ENCODE results near the gene EEPD1.
"Not testable (repeated sequence)": the region's sequence is repeated elsewhere in the genome, so short reads cannot be mapped to it uniquely, and the experiment has no call there.

Gene EEPD1

DNA sequence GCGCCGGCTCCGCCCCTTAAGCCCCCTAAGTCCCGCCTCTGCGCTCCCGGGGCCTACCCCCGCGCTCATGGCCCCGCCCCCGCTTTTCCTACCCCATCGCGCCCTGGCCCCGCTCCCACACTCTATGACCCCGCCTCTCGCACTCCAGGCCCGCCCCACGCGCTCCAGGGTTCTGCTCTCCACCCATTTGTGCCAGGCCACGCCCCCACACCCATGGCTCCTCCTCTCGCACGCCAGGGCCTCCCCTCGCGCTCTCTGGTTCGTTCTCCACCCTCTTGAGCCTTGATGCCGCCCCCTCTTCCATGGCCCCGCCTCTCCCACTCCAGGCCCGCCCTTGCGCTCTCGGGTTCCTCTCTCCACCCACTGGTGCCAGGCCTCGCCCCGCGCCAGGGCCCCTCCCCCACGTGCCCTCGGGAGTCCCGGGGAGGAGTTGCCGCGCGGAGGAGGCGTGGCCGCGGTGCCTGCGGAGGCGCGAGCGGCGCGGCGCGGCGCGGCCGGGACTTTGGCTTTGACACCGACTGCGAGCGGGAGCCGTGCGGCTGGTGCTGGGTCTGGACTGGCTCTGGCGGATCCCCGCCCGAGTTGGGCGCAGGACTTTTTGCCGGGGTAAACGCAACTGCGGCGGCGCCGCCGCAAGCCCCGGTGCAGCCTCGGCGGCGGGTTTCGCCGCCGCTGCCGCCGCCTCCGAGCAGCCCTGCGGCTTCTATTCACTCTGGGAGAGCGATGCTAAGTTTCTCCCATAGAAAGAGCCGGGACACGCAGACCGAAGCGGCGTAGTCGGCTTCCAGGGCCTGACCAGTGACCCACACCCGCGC, at the start of gene EEPD1:
Gene EEPD1, plus strand, starts transcription at position 499 of the 815 bp plus-strand sequence. CDS start 1,071 bp downstream, outside the sequence.
- peak; percentile 98 for DNase-seq

DNA sequence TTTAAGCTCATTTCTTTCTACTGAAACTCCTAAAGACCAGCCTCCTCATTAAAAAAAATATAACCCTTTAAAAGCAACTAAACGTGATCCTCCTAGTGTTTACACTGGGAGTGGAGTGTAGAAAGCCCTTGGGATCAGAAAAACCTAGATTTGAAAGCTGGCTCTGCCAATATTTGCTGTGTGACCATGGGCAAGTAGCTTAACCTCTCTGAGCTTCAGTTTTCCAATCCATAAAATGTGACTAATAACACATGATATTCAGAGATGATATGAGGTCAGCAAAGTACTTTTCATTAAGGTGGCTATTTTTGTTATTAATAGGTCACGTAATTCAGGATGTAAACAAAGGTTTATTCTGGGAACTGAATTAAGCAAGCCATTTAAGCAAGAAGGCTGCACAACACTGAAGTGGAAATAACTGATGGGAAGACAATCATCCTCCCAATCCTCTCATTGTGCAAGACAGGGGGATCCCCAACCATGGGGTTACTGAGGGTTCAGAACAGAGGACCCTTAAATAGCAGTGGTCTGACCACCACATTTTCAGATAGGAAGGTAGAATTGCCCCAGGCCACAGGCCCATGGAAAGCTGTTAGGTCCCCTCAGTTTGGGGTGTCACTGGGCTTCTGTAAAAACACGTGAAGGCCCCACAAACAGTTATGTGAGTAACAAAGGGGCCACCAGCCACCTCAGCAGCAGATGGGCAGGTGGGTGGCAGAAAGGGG, 49.1 kb upstream of the EEPD1 start:
- DNase-seq: no peak

DNA sequence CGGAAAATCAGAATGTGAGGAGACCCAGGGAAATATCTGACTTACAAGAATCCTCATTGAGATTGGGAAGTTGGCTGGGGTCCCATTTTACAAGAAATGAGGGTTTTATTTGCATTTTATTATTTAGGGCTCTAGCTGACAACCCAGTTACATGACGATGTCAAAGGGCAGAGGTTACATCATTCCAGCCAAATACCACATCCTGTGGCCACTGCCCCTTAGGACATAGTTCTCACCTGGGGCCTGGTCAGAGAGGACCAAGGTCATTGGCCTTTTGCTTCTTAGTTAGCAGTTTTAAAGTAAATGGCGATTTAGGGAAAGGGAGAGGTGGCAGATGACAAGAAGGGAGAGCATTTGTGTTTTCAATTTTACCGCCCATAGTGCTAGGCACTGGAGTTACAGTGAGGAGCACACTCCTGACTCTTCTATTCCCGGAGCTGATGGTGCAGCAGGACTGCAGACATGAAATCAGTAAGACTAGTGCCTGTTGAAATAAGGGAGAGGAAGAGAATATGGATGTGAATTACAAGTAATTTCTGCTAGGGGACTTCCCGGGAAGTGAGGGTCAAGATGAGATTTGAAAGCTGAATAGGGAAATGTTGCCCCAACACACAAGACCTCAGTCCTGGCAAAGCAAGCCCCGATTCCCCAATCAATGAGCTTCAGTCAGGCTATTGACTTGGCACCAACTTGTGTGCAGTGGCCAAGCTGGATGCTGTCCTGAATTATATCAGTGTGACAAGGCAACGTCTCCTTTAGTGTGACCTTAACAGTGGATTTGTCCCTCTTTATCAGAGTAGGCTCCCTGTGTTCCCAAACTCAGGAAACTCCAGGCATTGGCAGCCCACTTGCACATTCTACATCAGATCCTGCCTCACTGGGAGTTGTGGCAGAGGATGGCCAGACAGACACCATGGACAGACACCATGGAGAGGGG, 45.8 kb upstream of the EEPD1 start:
- DNase-seq: not testable (repeated sequence)

DNA sequence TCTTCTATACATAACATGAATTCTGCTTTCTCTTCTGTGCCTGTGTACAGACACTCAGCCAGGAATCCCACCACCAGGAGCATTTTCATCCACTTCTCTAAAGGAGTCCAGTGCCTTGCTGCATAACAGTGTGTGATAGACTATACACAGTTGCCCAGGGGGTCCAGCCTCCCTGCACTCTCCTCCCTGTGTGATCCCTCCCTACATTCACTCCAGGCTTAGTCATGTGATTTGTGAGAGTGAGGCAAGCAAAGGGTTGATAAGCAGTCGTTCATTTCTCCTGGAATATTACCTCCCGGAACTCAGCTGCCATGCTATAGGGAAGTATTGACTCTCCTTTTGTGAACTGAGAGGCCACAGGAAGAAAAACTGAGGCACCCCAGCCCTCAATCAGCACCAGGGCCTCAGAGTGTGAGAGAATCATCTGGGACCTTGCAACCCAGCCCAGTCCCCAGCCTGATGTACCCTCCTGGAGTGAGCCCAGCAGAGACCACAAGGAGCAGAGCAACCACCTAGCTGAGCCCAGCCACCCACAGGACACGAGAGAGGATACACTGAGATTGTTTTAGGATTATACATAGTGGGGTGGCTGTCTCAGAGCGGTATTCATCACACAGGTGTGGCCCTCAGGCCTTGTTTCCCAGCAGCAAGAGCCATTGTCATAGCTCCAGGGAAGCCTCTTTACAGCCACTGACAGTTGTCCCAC, 45.0 kb upstream of the EEPD1 start:
- DNase-seq: peak; percentile 5

DNA sequence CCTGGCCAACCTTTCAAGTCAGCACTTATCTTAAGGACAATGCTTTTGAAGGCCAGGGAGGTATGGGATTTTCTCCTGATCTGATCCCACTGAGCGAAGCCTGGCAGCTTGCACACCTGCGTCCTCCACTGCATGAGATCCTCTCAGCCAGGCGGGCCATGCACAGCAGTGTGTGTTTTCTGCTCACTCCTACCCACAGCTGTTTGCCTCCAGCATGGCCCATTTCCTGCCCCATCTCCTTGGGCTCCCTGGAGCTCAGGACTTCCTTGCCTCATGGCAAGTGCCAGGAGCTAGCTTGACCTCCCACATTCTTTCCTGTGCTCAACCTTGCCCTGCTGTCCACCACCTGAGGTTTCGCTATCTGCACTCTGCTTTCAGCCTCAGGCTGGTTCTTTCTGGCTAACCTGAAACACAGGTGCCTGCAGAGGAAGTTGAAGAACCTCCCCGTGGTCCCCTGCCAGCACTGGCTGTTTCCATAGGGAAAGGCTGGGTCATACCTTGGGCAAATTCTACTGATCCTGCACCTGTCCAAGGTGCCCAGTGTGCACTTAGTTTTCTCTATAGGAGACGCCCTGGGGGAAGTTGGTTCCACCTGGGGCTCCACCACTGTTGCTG, 43.9 kb upstream of the EEPD1 start:
- DNase-seq: peak; percentile 67

DNA sequence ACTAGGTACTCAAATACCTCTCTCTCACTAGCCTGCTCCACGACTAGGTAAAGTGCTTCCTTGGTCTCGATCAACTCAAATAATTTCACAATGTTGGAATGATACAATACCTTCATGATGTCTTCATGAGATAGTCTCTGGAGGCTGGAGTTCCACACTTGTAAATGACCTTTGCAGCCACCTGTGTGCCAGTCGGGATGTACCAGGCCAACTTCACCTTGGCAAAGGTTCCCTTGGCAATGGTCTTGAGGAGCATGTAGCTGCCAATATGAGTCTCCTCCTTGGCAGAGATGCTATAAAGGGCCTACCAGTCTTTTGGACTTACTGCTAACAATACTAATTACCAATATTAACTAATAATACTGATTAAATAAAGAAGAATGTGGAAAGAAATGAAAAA, 42.5 kb upstream of the EEPD1 start:
- DNase-seq: no peak

DNA sequence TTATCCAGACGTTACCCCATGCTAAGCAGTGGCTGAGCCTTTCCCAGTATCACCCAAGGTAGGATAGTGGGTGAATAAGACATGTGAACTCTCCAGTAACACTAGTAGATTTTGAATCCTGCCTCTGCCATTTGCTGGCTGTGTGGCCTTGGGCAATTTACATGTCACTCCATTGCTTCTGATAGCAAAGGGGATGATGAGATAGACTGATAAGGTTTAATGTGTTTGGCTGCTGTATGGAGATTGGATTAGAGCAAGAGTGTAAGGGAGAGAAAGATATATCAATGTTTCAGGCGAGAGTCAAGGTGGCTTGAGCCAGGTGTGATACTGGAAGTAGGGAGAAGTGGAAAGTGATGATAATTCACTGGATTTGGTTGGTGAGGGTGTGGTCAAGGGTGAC, 40.1 kb upstream of the EEPD1 start:
- no peak for DNase-seq

DNA sequence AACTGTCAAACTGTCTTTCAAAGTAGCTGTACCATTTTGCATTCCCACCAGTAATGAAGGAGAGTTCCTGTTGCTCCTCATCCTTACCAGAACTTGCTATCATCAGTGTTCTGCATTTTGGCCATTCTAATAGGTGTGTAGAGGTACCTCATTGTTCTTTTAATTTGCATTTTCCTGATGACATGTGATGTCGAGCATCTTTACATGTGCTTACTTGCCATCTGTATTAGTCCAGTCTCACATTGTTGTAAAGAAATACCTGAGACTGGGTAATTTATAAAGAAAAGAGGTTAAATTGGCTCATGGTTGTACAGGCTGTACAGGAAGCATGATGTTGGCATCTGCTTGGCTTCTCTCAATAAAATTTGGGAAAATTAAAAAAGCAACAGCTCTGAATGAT, 38.7 kb upstream of the EEPD1 start:
- DNase-seq: no peak

DNA sequence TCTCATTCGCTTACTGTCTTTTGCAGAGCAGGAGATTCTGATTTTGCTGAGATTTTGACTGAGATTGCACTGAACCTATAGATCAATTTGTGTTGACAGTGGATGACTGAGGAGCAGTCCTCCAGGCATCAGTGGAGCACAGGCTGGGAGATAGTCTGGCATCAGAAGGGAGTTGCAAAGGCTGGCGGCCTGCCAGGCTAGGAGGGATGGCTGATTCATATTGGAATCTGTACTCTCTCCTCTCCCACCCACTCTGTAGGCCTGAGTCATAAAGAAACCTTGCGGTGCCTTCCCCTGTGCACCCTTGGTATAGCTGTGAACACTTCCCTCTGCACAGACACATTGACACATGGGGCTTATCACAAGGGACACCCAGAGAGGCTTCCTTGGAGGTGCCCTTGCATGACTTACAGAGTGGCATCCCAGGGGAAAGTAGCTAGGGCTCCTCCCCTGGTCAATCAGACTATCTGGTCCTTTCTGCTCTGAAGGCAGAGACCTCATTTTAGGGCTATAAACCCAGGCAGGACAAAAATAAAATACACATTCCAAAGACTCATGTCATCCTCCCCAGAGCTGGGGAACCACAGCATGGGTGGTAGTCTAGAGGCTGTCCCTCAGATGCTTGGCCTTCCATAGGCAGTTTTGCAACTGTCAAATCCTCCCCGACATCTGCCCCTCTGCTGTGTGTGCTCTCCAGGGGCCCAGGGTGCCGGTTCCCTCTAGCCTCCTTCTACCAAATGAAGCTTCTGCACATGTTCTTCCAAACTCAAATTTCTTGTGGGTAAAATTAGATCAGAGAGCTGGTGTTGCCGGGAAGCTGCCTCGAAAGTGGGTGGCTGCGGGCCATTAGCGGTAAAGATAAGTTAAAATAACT, 37.4 kb upstream of the EEPD1 start:
- DNase-seq: peak; percentile 42

DNA sequence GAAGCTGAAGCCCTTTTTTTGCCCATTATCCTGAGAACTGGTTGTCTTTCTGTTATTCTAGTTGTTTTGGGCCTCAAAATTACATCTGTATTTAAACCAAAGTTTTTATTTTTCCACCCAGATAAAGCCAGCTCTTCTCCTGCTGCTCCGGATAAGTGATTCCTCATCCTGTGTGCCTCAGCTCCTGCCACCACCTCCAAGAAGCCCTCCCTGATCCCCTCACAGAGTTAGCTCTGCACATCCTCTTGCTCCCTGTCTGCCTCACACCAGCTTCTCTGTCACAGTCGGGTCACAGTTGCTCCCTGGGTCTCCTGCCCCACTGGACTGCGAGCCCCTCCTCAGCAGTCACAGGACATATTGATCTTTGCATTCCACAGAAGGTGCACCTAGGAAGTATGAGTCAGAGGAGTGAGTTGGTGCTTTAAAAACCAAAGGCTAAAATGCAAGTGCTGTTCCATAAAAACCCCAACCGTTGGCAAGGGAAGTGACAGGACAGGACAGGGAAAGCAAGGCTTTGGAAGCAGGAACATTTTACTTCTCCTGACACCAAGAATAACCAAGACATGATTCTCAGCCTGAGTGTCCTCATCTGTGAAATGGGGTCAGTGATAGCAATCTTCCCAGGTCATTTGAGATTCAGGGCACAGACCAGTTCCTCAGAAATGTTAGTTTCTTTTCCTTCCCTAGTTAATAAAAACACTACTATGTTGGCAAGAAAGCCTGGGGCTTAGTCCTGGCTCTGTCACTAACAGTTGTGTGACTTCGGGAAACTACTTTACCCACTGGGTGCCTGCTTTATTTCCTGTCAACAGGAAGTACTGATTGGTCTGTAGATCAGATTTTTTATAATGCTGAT, 36.5 kb upstream of the EEPD1 start:
- DNase-seq: no peak

DNA sequence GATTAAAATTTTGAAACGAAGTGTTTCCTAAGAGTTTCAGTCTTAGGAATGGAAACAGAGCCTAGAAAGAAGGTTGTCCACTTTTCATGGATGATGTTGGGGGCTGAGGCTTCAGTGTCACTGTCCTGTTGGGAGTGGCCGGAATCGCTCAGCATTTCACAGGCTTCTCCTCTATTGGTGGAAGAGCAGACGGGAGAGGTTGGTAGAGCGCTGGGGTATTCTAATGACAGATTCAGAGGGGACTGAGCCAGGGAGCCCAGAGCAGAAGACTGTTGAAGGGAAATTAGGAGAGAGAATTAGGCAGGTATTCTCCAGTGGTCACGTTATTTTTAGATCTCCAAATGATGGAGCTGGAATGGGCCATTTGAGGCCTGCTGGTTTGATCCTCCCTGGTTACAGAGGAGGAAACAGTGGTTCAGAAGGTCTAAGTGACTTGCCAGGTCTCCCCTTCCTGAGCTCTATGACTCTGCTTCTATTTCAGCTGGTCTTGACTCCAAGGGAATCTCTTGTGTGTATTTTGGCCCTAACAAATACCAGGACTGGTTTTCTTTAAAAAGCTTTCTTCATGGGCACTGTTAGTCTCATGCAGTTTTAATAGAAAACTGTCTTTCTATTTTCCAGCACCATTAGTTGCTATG, 35.7 kb upstream of the EEPD1 start:
- no peak for DNase-seq

DNA sequence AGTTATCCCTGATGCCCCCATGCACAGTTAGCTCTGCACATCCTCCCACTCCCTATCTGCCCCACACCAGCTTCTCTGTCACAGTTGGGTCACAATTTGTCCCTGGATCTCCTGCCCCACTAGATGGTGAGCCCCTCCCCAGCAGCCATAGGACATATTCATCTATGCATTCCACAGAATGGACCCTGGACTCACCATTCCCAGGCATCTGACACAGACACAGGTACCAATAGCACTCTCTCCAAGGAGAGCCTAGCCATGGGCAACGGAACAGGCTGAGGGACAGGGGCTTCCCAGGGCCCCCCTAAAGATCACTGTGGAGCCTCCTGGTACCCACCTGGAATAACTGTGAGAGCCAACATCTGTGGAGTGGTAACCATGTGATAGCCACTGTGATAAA, 34.7 kb upstream of the EEPD1 start:
- DNase-seq: no peak

DNA sequence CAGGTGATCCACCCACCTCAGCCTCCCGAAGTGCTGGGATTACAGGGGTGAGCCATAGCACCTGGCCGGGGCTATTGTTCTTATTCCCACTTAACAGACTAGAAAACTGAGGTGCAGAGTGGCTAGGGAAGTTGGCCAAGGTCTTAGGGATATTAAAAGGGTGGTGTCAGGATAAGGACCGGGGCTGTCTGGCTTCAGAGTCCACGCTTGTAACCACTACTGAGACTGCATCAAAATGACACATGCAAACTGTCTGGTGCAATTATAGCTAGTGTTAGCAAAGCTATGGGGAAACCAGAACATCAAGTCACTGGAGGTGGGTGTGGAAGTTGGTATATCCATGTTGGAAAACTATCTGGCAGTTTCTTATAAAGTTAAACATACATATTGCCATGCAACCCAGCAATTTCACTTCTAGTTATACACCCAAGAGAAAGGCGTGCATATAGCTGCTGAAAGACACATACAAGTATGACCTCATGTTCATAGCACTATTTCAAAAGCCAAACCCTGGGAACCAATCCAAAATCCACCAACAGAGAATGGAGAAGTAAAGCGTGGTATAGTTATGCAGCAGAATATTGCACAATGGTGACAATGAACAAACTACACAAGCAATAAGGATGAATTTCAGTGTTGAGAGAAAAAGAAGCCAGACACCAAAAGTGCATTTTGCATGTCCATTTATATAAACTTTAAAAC, 33.9 kb upstream of the EEPD1 start:
- DNase-seq: peak; percentile 7

DNA sequence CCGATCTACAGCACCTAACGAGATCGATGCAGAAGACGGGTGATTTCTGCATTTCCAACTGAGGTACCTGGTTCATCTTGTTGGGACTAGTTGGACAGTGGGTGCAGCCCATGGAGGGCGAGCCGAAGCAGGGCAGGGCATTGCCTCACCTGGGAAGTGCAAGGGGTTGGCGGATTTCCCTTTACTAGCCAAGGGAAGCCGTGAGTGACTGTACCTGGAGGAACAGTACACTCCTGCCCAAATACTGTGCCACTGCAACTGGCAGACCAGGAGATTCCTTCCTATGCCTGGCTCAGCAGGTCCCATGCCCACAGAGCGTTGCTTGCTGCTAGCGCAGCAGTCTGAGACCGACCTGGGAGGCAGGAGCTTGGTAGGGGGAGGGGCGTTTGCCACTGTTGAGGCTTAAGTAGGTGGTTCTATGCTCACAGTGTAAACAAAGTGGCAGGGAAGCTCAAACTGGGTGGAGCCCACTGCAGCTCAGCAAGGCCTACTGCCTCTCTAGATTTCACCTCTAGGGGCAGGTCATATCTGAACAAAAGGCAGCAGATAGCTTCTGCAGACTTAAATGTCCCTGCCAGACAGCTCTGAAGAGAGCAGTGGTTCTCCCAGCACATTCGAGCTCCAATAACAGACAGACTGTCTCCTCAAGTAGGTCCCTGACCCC, 32.9 kb upstream of the EEPD1 start:
- not testable (repeated sequence) for DNase-seq

DNA sequence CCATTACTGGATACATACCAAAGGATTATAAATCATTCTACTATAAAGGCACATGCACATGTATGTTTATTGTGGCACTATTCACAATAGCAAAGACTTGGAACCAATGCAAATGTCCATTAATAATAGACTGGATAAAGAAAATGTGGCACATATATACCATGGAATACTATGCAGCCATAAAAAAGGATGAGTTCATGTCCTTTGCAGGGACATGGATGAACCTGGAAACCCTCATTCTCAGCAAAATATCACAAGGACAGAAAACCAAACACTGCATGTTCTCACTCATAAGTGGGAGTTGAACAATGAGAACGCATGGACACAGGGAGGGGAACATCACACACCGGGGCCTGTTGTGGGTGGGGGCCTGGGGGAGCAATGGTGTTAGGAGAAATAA, 27.4 kb upstream of the EEPD1 start:
- not testable (repeated sequence) for DNase-seq

DNA sequence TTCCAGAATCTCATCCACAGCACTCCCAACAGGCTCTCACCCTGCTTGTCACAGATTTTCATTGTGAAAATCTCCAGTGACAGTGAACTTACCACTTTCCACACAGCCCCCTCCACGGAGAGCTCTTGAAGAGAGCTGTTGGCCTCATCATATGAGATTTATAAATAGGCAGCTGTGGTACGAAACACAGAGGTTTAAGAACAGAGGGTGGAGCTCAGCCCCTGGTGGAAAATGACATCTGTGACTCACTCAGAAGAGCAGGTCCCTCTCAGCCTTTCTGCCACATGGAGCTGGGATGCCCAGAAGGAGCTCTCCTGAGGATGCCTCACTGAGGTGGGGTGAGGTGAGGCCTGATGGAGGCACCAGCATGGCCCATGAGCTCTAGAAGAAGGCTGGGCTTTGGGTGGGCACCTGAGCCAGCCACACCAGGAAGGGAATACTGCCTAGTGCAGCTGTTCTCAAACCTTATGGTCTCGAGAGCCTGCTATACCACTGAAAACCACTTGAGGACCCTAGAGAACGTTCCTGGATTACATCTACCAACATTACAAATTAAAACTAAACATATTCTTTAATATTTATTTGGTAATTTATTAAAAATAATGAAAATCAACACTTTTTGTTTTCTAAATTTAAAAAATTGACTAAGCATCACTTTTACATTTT, 25.8 kb upstream of the EEPD1 start:
- DNase-seq: peak; percentile 4

DNA sequence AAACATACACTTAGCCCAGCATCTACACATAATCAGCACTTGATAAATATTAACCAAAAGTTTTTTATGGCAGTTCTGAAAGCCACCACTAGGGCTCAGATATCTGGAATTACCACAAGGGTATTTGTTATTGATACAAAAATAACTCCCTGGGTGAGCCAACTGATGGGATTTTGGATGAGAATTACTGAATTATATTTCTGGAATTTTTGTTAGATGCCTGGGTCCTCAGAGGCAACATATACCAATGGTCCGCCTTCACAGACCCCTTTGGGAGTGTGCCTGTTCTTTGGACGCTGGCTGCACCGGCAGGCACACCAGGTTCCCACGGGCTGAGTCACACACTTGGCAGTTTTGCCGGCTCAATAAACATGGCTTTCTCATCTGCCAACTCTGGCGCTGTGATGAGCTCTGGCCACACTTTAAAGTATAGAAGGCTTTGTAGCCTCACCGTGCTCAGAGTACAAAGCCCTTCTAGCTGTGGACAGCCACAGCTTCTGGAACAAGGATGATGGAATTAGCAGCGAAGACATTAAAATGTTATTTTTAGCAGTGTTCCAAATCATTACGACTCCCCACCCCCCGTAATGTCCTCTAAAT, 24.5 kb upstream of the EEPD1 start:
- no peak for DNase-seq
